ENCODE data around the gene NUP50.

Gene NUP50

GRCh38 chr22:45202333-45203149 lies 38.8 kb downstream of the NUP50 start:
- Histone ChIP-seq H3K9ac (ENCODE audit: low read length) (no peak overlapping the region), H3K4me1 (ENCODE audit: low read length) (no peaks in the 10 kb centered on the region), H4K20me1 (ENCODE audit: insufficient read depth, low read length) (no peaks in the 10 kb centered on the region), H2AFZ (ENCODE audit: low read depth, low read length) (no peak overlapping the region), H3K4me2 (ENCODE audit: low read length) (no peak overlapping the region), H3K4me3 (ENCODE audit: low read length) (no peak overlapping the region), H3K36me3 (replicated peaks; ENCODE audit: low read depth, low read length) (no peaks in the 10 kb centered on the region), H3K27ac (ENCODE audit: low read length) (no peak overlapping the region), H3K27me3 (ENCODE audit: low read depth, low read length) (no peaks in the 10 kb centered on the region), H3K9me3 (ENCODE audit: insufficient read depth, low read length) (no peaks in the 10 kb centered on the region), H3K79me2 (ENCODE audit: low read length) (no peaks in the 10 kb centered on the region)
- TF ChIP-seq EZH2phosphoT487 (IDR thresholded peaks at IDR 0.05; ENCODE audit: low read depth) (no peak), CTCF (IDR thresholded peaks at IDR 0.05; ENCODE audit: low read depth, low read length) (no peak)

- no peaks in the 10 kb centered on the region for H3K36me3 ChIP-seq (replicated peaks; ENCODE audit: low read depth, low read length)
Observed at GRCh38 chr22:45203150-45203951, 39.6 kb downstream of the NUP50 start.

GRCh38 chr22:45204241-45204640 lies 40.5 kb downstream of the NUP50 start:
- 0 out of 2 replicates have a peak, but pooled peaks cover 2% of the 10 kb centered on the region for H4K20me1 ChIP-seq (ENCODE audit: insufficient read depth, low read length)

More at GRCh38 chr22:45203150-45203951, 39.6 kb downstream of the NUP50 start:
- Histone ChIP-seq H3K9me3 (ENCODE audit: insufficient read depth, low read length) (no peaks in the 10 kb centered on the region), H3K4me2 (ENCODE audit: low read length) (no peak overlapping the region), H2AFZ (ENCODE audit: low read depth, low read length) (no peak overlapping the region), H3K4me1 (ENCODE audit: low read length) (no peaks in the 10 kb centered on the region), H3K9ac (ENCODE audit: low read length) (no peak overlapping the region), H3K4me3 (ENCODE audit: low read length) (no peak overlapping the region), H4K20me1 (ENCODE audit: insufficient read depth, low read length) (0 out of 2 replicates have a peak, but pooled peaks cover 2% of the 10 kb centered on the region), H3K27ac (ENCODE audit: low read length) (no peak overlapping the region), H3K79me2 (ENCODE audit: low read length) (no peaks in the 10 kb centered on the region), H3K27me3 (ENCODE audit: low read depth, low read length) (no peaks in the 10 kb centered on the region)
- no peak for TF ChIP-seq CTCF (IDR thresholded peaks at IDR 0.05; ENCODE audit: low read depth, low read length)
- TF ChIP-seq EZH2phosphoT487 (IDR thresholded peaks at IDR 0.05; ENCODE audit: low read depth): no peak

More at GRCh38 chr22:45204241-45204640, 40.5 kb downstream of the NUP50 start:
- H3K9ac ChIP-seq (ENCODE audit: low read length): no peak overlapping the region
- no peak overlapping the region for H2AFZ ChIP-seq (ENCODE audit: low read depth, low read length)
- H3K4me3 ChIP-seq (ENCODE audit: low read length): no peak overlapping the region
- no peaks in the 10 kb centered on the region for H3K79me2 ChIP-seq (ENCODE audit: low read length)
- no peak overlapping the region for H3K4me2 ChIP-seq (ENCODE audit: low read length)
- no peaks in the 10 kb centered on the region for H3K36me3 ChIP-seq (replicated peaks; ENCODE audit: low read depth, low read length)
- no peaks in the 10 kb centered on the region for H3K27me3 ChIP-seq (ENCODE audit: low read depth, low read length)
- no peak for TF ChIP-seq CTCF (IDR thresholded peaks at IDR 0.05; ENCODE audit: low read depth, low read length)
- H3K9me3 ChIP-seq (ENCODE audit: insufficient read depth, low read length): no peaks in the 10 kb centered on the region
- H3K27ac ChIP-seq (ENCODE audit: low read length): no peak overlapping the region
- no peaks in the 10 kb centered on the region for H3K4me1 ChIP-seq (ENCODE audit: low read length)
